NB4 (cell line): ENCODE measurements around the gene SHB.

ENCODE experiments used
- CTCF ChIP-seq: IDR thresholded peaks from one replicate; pipeline ENCODE4 v1.5.1; 2012; ENCODE audit warnings: low read depth, low read length
- MAX ChIP-seq: IDR thresholded peaks from 2 replicates; pipeline ENCODE4 v1.6.1; 2011; ENCODE audit warnings: low read depth, low read length
- MYC ChIP-seq: IDR thresholded peaks from 2 replicates; pipeline ENCODE4 v1.6.1; 2011; ENCODE audit warnings: low read depth, low read length
- POLR2A ChIP-seq: IDR thresholded peaks from 2 replicates; pipeline ENCODE4 v1.6.1; 2011; ENCODE audit warnings: mild to moderate bottlenecking; ENCODE audit not compliant: insufficient read length; ENCODE audit errors: extremely low read depth

- no peak for TF ChIP-seq CTCF
- no peak for TF ChIP-seq POLR2A
- TF ChIP-seq MAX, result no peak
- no peak for TF ChIP-seq MYC
These were observed 5.7 kb downstream of the SHB start for GRCh38 chr9:38063363-38063707.
